Astrocyte of the hippocampus (primary cell): Measurements from ENCODE around the gene RAPGEF2.
A peak's percentile ranks its signal among the peaks of the same experiment; 100 is the strongest.
"Not testable (repeated sequence)": the region's sequence is repeated elsewhere in the genome, so short reads cannot be mapped to it uniquely, and the experiment has no call there.

Experiments used
- DNase-seq: peaks from one replicate; pipeline ENCODE4 v3.0.0; 2011; ENCODE audit warnings: low read depth, low spot score

RAPGEF2 gene

DNA sequence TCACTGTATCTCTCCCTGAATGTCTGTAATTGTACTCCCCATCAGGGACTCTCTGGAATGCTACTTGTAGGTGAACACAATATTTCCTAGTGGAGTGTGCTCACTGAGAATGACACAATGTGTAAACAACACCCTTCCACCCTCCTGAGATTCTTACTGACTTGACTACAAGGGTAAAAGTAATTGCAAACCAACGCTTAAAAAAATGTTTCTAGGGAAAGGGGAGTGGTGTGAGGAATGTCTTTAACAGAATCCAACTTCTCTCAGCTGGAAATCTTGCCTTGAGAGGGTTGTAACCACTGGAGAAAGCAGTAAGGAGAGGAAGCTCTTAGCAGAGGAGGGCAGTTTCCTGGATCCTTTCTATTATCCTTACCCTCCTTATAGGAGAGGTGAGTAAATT, 5.1 kb upstream of the RAPGEF2 start:
- peak; percentile 11 for DNase-seq

DNA sequence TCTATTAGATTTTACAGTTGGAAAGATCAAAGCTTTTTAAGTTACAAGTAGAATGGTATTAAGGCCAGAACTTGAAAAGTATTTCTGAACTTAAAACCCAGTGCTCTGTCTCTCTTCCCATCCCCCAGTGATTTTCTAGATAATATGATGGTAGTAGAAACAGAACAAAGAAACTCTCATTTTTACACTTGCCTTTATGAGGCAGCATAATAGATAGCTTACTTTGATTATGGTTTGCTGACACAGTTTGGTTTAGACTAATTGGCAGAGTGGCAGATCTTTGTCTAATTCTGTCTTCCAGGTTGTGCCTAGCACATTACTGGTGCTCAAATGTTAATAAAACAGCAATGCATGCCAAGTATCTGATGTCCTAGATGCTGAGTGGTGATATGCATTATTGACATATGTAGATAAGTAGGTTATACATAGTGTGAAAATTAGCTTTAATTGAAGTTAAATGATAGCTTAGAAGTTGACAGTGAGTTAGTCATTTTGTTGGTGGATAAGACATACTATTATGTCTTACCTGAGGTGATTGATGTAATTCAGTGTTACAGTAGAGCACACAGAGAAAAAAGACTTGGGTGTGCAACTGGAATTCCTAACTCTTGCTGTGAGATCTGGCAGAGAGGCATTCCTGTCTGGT, 4.3 kb upstream of the RAPGEF2 start:
- no peak for DNase-seq

DNA sequence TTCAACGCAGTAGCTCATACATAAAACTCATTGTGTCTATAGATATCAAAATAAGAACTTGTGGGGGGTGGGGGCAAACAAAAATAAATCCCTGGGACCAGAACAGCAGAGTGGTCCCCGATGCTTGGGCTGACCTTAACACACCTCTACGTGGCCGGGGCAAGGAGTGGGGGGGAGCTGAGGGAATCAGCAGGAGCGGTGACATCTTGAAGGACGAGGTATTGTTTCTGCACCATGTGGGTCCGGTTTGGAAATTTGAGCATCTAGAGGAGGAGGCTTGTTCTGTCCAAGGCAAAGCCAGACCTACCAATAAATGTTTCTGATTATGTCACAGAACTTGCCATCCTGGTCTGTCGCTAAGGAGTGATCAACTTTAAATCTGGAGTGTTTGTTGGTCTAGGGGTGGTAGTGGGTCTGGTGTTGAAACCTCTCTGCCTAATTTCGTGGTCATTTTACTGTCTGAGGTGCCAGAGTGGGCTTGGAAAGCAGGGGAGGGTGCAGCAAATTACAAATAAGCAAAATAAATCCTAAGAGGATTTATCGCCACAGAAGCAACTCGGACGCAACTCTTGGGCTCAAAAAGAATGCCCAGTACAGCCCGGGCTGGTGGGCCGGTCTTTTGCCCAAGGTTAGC, 774 bp upstream of the RAPGEF2 start:
- DNase-seq, result no peak

- DNase-seq, result no peak
These were observed 608 bp downstream of the RAPGEF2 start for GRCh38 chr4:159103384-159103990.

GRCh38 chr4:159104694-159105414, 2.0 kb downstream of the RAPGEF2 start:
- DNase-seq, result peak; percentile 62

- DNase-seq, result peak; percentile 76
These were observed 2.9 kb downstream of the RAPGEF2 start for GRCh38 chr4:159105761-159106243.

DNA sequence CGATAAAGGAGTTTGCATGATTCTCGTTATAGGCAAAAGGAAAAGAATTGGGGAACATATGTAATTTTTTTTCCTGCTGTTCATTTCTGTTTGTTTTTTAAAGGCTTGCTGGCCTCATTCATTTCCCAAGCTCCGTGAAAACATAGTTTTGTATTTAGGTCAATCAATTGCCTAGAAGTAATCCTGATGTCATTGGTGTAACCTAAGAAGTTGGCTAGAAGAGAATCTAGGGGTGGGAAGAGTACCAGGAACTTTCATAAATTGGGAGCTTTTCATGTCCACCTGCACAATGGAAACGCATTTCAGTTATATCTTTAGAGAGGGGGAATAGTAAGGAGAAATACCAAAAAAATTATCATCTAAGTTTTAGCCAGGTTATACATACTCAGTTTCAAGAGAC, 3.8 kb downstream of the RAPGEF2 start:
- DNase-seq, result no peak

- DNase-seq, result no peak
These were observed 4.5 kb downstream of the RAPGEF2 start for GRCh38 chr4:159107203-159107925.

- DNase-seq, result no peak
These were observed 5.2 kb downstream of the RAPGEF2 start for GRCh38 chr4:159108124-159108523.

DNA sequence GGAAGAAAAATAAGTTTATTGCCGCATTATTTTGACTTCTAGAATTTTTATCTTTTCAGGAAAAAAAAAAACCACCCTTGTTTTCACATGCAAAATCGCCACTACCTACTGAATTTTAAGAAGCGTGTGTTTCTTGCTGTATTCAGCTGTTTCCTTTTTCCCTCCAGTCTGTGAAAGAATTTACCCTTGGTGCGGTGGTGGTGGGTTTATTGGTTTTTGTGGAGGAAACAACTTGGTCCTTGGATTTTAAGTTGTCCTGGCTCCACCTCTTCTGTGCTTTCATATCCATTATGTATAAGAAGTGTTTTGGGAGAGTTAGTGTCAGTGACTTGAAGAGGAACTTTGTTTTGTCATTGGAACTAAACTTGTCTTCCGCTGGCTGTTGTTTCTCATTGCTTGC, 8.1 kb downstream of the RAPGEF2 start:
- no peak for DNase-seq

GRCh38 chr4:159111416-159111815, 8.5 kb downstream of the RAPGEF2 start:
- DNase-seq, result no peak

DNA sequence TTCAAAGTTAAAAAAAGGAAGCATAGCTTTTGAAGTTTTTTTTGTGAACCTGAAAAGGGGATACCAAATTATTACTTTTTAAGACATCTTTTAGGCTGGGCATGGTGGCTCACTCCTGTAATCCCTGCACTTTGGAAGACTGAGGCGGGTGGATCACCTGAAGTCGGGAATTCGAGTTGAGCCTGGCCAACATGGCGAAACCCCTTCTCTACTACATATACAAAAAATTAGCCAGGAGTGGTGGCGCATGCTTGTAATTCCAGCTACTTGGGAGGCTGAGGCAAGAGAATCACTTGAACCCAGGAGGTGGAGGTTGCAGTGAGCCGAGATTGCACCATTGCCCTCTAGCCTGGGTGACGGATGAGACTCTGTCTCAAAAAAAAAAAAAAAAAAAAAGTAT, 10.5 kb downstream of the RAPGEF2 start:
- not testable (repeated sequence) for DNase-seq

DNA sequence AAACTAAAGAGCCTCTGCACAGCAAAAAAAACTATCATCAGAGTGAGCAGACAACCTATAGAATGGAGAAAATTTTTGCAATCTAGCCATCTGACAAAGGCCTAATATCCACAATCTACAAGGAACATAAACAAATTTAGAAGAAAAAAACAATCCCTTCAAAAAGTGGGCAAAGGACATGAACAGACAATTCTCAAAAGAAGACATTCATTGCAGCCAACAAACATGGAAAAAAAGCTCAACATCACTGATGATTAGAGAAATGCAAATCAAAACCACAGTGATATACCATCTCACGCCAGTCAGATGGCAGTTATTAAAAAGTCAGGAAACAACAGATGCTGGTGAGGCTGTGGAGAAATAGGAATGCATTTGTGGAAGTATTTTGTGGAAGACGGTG, 13.2 kb downstream of the RAPGEF2 start:
- DNase-seq, result not testable (repeated sequence)

GRCh38 chr4:159116693-159117092, 13.8 kb downstream of the RAPGEF2 start:
- not testable (repeated sequence) for DNase-seq

DNA sequence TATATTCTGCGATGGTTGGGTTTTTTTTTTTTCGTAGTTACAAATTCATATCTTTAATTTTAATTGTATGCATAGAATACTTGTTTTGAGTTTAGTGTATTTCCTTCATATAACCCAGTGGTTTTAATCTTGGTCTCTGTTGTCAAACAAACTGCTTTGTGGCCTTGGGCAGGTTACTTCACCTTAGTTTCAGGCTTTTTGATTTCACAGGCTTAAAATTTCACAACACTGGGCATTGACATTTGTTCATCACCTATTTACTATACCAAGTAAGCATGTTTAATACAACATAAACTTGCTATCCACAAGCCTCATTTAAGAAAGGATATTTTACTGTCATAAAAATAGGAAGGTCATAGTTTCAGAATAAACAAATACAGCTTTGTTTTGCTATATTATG, 14.7 kb downstream of the RAPGEF2 start:
- no peak for DNase-seq

DNA sequence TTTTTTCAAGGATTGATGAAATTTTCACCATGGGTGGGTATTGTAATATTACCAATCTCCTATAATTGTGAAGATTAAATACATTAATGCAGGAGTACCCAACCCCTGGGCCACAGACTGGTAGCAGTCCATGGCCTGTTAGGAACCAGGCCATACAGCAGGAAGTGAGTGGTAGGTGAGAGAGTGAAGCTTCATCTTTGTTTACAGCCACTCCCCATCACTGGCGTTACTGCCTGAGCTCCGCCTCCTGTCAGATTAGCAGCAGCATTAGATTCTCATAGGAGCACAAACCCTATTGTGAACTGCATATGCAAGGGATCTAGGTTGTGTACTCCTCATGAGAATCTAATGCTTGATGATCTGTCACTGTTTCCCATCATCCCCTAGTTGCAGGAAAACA, 15.1 kb downstream of the RAPGEF2 start:
- DNase-seq, result no peak

GRCh38 chr4:159121371-159121770, 18.5 kb downstream of the RAPGEF2 start:
- no peak for DNase-seq

GRCh38 chr4:159126716-159127115, 23.8 kb downstream of the RAPGEF2 start:
- no peak for DNase-seq

DNA sequence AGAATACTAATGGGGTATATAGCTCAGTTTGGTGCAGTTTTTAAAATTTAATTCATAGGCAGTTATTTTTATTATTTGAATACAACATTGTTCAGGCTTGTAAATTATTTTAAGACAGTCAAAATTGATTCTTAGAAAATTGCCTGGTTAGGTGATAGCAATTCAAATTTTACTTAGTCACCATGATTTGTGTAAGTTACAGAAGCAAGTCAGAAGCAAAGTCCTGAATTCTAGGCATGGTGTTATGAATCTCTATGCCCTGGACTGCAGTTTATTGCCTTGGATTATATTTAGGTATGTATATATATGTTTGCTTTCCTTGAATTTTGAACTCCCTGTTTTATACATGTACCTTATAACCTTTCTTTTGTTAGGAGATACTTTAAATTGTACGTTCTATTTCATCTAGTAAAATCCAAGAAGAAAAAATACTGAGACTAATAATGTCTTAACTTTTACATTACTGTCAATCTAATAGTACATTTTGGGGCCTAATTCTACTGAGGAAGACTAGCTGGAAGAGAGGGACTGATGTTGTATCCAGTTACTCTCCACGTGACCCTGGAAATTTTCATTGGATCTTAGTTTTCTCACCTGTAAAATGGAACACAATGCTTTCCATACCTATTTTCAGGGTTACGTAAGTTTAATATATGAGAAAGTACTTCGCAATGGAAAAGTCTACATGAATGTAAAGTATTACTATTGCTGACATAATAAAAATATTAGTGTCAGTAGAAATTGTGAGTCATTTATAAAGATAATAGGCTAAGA, 25.1 kb downstream of the RAPGEF2 start:
- DNase-seq, result no peak

DNA sequence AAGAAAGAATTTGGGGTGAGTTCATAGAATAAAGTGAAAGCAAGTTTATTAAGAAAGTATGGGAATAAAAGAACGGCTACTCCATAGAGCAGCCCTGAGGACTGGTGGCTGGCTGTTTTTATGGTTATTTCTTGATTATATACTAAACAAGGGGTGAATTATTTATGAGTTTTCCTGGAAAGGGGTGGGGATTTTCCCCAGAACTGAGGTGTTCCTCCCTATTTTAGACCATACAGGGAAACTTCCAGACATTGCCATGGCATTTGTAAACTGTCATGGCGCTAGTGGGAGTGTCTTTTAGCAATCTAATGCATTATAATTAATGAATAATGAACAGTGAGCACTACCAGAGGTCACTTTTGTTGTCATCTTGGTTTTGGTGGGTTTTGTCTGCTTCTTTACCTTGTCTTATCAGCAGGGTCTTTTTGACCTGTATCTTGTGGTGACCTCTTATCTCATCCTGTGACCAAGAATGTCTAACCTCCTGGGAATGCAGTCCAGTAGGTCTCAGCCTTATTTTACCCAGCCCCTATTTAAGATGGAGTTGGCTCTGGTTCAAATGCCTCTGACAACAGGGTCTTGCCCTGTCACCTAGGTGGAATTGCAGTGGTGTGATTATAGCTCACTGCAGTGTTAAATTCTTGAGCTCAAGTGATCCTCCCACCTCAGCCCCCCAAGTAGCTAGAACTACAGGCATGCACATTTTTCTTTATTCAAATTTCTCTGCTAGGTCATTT, 27.1 kb downstream of the RAPGEF2 start:
- peak; percentile 19 for DNase-seq
